ENCODE data around the gene HPS1.

HPS1 gene

GRCh38 chr10:98429320-98430072 is 17.2 kb downstream of the HPS1 start:
- Histone ChIP-seq H3K9me2 (replicated peaks; ENCODE audit: control insufficient read depth, low read length) (no peaks in the 10 kb centered on the region), H3K4me3 (ENCODE audit: low read length) (no peak overlapping the region), H3K4me2 (ENCODE audit: low read length) (no peak overlapping the region), H3K27ac (ENCODE audit: low read depth, low read length) (no peak overlapping the region), H3K27me3 (ENCODE audit: control insufficient read depth, low read length) (no peaks in the 10 kb centered on the region), H3K79me2 (ENCODE audit: control insufficient read depth, low read length) (no peaks in the 10 kb centered on the region), H3K36me3 (ENCODE audit: control insufficient read depth, low read length) (peaks cover 42% of the 10 kb centered on the region), H3K9me3 (ENCODE audit: control insufficient read depth, insufficient read depth, low read length) (no peaks in the 10 kb centered on the region), H4K20me1 (ENCODE audit: control insufficient read depth, insufficient read depth, low read depth, low read length) (no peaks in the 10 kb centered on the region), H3F3A (ENCODE audit: control insufficient read depth, insufficient read depth) (no peaks in the 10 kb centered on the region), H3K4me1 (ENCODE audit: control insufficient read depth, low read length) (no peaks in the 10 kb centered on the region)
- no peak for TF ChIP-seq EZH2phosphoT487 (IDR thresholded peaks at IDR 0.05; ENCODE audit: borderline replicate concordance, low read length)
- TF ChIP-seq CTCF (IDR thresholded peaks at IDR 0.05; ENCODE audit: low read depth, low read length, poor library complexity, severe bottlenecking) = no peak

GRCh38 chr10:98427011-98427515 is 19.7 kb downstream of the HPS1 start:
- Histone ChIP-seq H3K27ac (ENCODE audit: low read depth, low read length) (no peak overlapping the region), H3F3A (ENCODE audit: control insufficient read depth, insufficient read depth) (no peaks in the 10 kb centered on the region), H3K27me3 (ENCODE audit: control insufficient read depth, low read length) (no peaks in the 10 kb centered on the region), H3K4me2 (ENCODE audit: low read length) (no peak overlapping the region), H4K20me1 (ENCODE audit: control insufficient read depth, insufficient read depth, low read depth, low read length) (no peaks in the 10 kb centered on the region), H3K36me3 (ENCODE audit: control insufficient read depth, low read length) (peaks cover 21% of the 10 kb centered on the region), H3K4me3 (ENCODE audit: low read length) (no peak overlapping the region), H3K9me2 (replicated peaks; ENCODE audit: control insufficient read depth, low read length) (no peaks in the 10 kb centered on the region), H3K9me3 (ENCODE audit: control insufficient read depth, insufficient read depth, low read length) (no peaks in the 10 kb centered on the region), H3K79me2 (ENCODE audit: control insufficient read depth, low read length) (no peaks in the 10 kb centered on the region), H3K4me1 (ENCODE audit: control insufficient read depth, low read length) (no peaks in the 10 kb centered on the region)
- no peak for TF ChIP-seq CTCF (IDR thresholded peaks at IDR 0.05; ENCODE audit: low read depth, low read length, poor library complexity, severe bottlenecking)
- no peak for TF ChIP-seq EZH2phosphoT487 (IDR thresholded peaks at IDR 0.05; ENCODE audit: borderline replicate concordance, low read length)

DNA sequence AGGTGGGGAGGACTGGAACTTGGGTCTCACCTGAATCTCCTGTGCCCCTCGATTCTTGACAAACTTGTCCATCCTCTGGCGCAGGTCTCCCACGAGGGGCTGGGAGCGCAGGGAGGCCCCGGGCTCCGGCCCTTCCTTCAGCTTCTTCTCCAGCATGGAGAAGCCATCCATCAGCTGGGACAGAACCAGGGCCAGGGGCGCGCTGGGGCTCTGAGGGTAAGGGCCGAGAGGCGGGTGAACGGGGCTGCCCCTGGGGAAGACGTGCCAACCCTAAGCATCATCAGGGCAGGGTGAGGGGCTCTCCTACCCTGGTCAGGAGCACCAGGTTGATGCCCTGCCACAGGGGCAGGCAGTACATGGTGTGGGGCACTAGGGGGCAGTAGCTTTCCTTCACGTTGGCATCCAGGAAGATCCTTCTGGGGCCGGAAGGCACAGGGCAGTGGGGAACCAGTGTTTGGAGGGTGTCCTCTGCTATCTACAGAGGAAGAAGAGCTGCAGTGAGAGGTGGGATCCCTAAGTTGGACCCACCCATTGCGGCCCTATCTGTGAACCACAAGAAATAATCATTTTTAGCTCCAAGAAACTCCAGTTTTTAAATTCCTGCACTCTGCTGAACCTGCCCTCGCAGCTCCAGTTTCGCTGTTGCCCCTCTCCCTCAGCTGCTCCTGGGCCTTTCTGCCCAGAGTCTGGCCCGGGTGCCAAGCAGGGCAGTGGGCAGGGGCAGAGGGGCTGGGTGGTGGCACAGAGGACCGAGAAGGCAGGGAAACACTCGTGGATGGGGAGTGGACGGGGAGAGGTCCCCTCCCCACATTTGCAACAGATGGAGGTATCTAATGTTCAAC is 21.0 kb downstream of the HPS1 start:
- no peaks in the 10 kb centered on the region for H4K20me1 ChIP-seq (ENCODE audit: control insufficient read depth, insufficient read depth, low read depth, low read length)
- TF ChIP-seq CTCF (IDR thresholded peaks at IDR 0.05; ENCODE audit: low read depth, low read length, poor library complexity, severe bottlenecking) (peak; percentile 90), EZH2phosphoT487 (IDR thresholded peaks at IDR 0.05; ENCODE audit: borderline replicate concordance, low read length) (no peak)

More for the DNA sequence above, 21.0 kb downstream of the HPS1 start:
- no peaks in the 10 kb centered on the region for H3K9me2 ChIP-seq (replicated peaks; ENCODE audit: control insufficient read depth, low read length)
- H3K4me1 ChIP-seq (ENCODE audit: control insufficient read depth, low read length) = no peaks in the 10 kb centered on the region
- no peaks in the 10 kb centered on the region for H3F3A ChIP-seq (ENCODE audit: control insufficient read depth, insufficient read depth)
- H3K9me3 ChIP-seq (ENCODE audit: control insufficient read depth, insufficient read depth, low read length) = no peaks in the 10 kb centered on the region
- no peak overlapping the region for H3K27ac ChIP-seq (ENCODE audit: low read depth, low read length)
- H3K36me3 ChIP-seq (ENCODE audit: control insufficient read depth, low read length) = peaks cover 11% of the 10 kb centered on the region
- H3K4me3 ChIP-seq (ENCODE audit: low read length) = no peak overlapping the region
- H3K27me3 ChIP-seq (ENCODE audit: control insufficient read depth, low read length) = no peaks in the 10 kb centered on the region
- no peak overlapping the region for H3K4me2 ChIP-seq (ENCODE audit: low read length)
- no peaks in the 10 kb centered on the region for H3K79me2 ChIP-seq (ENCODE audit: control insufficient read depth, low read length)

Measured in DOHH2 (cell line).